Colonic mucosa (tissue), 4 donors: Measurements from ENCODE around the gene TMEM221. TPM values are rescaled to one million over a fixed set of nuclear protein-coding genes. Genes with fewer than 3 reads are reported as not detected.
A peak's percentile ranks its signal among the peaks of the same experiment; 100 is the strongest.

Source experiments
- DNase-seq: peaks from one replicate; pipeline ENCODE4 v3.0.0-alpha.2; 2020
- H3K27ac ChIP-seq: fragments of 200-600 bp; one replicate; pipeline ENCODE4 v1.8.0; 2021
- H3K27me3 ChIP-seq: fragments of 200-600 bp; one replicate; pipeline ENCODE4 v1.8.0; 2021
- H3K36me3 ChIP-seq: fragments of 200-600 bp; one replicate; pipeline ENCODE4 v1.8.0; 2021
- H3K4me1 ChIP-seq: fragments of 200-600 bp; one replicate; pipeline ENCODE4 v1.8.0; 2021; ENCODE audit warnings: mild to moderate bottlenecking
- H3K4me3 ChIP-seq: fragments of 200-600 bp; one replicate; pipeline ENCODE4 v1.8.0; 2021
- H3K9ac ChIP-seq, 2 donors: one replicate each; pipeline ENCODE4 v1.7.0; 2013; ENCODE audit warnings: control low read depth in 2 of 2, low read depth in 2 of 2, low read length in 2 of 2
- H3K9me3 ChIP-seq: fragments of 200-600 bp; one replicate; pipeline ENCODE4 v1.8.0; 2021
- intact Hi-C: fragments of 100-400 bp; cut with DNase I; formaldehyde crosslinking; loops from one replicate; pipeline ENCODE4 v1.14.1; 2022
- total RNA-seq, 2 donors: library from RNA; stranded (reverse); fragmentation: NEBNext Ultra II Directional in 1 of 2; extraction: Animal tissue kit (Norgen Biotek cat#: 25700) in 1 of 2; gene quantifications; one replicate each; pipeline ENCODE4 v1.2.1, GENCODE V29; 2021
- TF ChIP-seq, protein P1 (sequence below): fragments of 200-600 bp; IDR thresholded peaks from one replicate; pipeline ENCODE4 v1.8.0; 2022; ENCODE audit warnings: antibody characterized with exemption, mild to moderate bottlenecking
- donor health status: healthy.
- donor health status: DM: no; HTN: no; CAD: no.
- donor health status: DM: no; HTN: no; CAD: no.

The TMEM221 gene
- total RNA-seq, 2 donors from 2014 or later, result not detected

DNA sequence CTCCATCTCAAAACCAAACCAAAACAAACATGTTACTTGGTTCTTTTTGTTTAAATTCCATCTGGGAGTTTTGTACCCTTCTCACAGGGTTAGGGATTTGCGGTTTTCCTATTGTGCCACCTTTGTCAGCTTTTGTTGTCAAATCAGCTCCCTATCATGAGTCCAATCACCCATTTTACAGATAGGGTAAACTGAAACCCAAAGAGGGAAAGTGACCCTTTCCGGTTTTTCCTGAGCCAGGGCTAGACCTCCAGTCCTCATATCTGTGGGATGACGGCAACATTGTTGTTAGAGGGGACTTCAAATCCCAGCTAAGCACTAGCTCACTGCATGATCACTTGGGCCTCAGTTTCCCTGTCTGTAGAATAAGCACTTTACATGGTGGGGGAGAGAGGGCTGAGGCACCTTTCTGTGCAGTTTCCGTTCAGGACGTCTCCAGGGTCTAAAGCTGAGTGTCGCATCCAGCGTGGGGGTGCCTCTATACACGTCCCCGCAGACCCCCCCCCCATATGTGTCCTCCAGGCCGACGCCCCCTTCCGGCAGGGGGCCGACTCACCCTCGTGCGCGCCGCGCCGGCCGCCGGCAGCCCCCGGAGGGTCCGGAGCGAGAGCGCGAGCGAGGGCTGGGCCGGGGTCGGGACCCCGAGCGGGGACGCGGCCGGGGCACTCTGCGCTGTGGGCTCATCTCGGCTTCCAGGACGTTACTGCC, 58.4 kb downstream of the TMEM221 start:
- H3K27ac ChIP-seq, result no peak overlapping the region
- no peak for DNase-seq
- H3K9ac ChIP-seq, result peak overlapping the region in 1 of 2 donors; percentile 45
- intact Hi-C loops, result loop anchor here (5.0 kb wide), 2 partner anchors 77 to 98 kb away; no protein-coding TSS in a partner anchor
- TF ChIP-seq, protein P1, sequence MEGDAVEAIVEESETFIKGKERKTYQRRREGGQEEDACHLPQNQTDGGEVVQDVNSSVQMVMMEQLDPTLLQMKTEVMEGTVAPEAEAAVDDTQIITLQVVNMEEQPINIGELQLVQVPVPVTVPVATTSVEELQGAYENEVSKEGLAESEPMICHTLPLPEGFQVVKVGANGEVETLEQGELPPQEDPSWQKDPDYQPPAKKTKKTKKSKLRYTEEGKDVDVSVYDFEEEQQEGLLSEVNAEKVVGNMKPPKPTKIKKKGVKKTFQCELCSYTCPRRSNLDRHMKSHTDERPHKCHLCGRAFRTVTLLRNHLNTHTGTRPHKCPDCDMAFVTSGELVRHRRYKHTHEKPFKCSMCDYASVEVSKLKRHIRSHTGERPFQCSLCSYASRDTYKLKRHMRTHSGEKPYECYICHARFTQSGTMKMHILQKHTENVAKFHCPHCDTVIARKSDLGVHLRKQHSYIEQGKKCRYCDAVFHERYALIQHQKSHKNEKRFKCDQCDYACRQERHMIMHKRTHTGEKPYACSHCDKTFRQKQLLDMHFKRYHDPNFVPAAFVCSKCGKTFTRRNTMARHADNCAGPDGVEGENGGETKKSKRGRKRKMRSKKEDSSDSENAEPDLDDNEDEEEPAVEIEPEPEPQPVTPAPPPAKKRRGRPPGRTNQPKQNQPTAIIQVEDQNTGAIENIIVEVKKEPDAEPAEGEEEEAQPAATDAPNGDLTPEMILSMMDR, result no peak
- peak overlapping the region; percentile 35 for H3K4me3 ChIP-seq
- peaks cover 6% of the 10 kb centered on the region for H3K4me1 ChIP-seq
- H3K27me3 ChIP-seq, result peaks cover 12% of the 10 kb centered on the region
- no peaks in the 10 kb centered on the region for H3K9me3 ChIP-seq
- no peaks in the 10 kb centered on the region for H3K36me3 ChIP-seq

DNA sequence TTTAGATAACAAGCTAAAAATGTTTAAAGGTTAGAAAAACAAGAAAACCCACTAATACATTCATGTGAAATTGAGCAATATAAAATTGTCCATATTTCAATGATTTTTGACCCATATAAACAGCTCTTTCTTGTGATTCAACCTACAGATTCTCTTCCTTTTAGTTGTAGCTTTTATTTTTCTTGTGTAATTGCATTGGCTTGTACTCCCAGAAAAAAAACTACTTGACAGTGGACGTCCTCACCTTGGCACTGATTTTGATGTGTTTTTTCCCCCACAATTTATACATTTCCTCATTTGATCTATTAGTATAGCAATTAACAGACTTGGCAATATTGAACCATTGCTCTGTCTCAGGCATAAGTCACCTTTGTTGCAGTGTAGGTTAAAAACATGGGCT, 59.2 kb downstream of the TMEM221 start:
- Histone ChIP-seq H3K9me3 (no peaks in the 10 kb centered on the region), H3K4me3 (no peak overlapping the region), H3K27ac (no peak overlapping the region), H3K4me1 (peaks cover 6% of the 10 kb centered on the region), H3K36me3 (no peaks in the 10 kb centered on the region), H3K27me3 (peaks cover 12% of the 10 kb centered on the region), H3K9ac (no peak overlapping the region)
- intact Hi-C loops, result loop anchor here (5.0 kb wide), 1 partner anchor 97 kb away; no protein-coding TSS in a partner anchor
- TF ChIP-seq, protein P1, result no peak
- no peak for DNase-seq

DNA sequence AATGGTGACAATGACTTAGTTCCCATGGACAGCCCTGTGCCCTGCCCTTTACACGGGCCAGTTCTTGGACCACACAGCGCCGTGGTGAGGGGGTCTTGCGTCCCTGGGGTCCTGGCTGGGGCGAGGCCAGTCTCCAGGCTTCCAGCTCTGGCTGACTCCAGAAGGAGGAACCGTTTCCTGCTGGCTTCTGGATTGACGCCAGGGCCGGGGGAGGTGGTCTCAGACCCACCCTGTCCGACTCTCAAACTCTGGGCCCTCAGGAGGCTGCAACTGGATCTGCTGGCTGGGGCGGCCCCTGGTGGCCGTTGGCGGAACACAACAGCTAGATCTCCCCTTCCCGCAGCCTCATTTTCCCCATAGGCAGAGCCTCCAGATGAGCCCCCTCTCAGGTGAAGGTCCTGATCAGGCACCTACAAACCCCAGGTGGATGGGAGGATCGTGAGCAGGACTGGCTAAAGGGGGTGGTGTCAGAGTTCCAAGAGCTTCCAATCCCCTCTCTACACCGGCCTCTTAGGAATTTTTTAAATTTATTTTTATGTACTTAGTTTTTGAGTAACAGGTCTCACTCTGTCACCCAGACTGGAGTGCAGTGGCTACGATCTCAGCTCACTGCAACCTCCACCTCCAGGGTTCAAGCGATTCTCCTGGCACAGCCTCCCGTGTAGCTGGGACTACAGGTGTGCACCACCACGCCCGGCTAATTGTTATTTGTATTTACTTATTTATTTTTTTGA, 62.4 kb downstream of the TMEM221 start:
- intact Hi-C loops, result loop anchor here (2.0 to 5.0 kb wide), 2 partner anchors 41 to 94 kb away; no protein-coding TSS in a partner anchor
- H3K9ac ChIP-seq, result no peak overlapping the region
- H3K27ac ChIP-seq, result no peak overlapping the region
- DNase-seq, result peak; percentile 63
- H3K36me3 ChIP-seq, result no peaks in the 10 kb centered on the region
- H3K27me3 ChIP-seq, result no peaks in the 10 kb centered on the region
- TF ChIP-seq, protein P1, result peak; percentile 89
- no peak overlapping the region for H3K4me3 ChIP-seq
- no peaks in the 10 kb centered on the region for H3K9me3 ChIP-seq
- no peaks in the 10 kb centered on the region for H3K4me1 ChIP-seq

Other genes starting within 250 kb of the TMEM221 start
- gene USE1, start 233.3 kb downstream of the TMEM221 start, total RNA-seq, result 10 to 100 TPM; 18.2 to 22.4 TPM
- gene OCEL1, start 222.4 kb downstream of the TMEM221 start, total RNA-seq, result 10 to 100 TPM; 35.7 to 46.9 TPM
- 100 to 1,000 TPM; 129 to 195 TPM for gene NR2F6, start 202.7 kb downstream of the TMEM221 start, total RNA-seq
- gene USHBP1, start 183.9 kb downstream of the TMEM221 start, total RNA-seq, result 1 to 10 TPM; 1.1 to 1.3 TPM
- gene BABAM1, start 181.2 kb downstream of the TMEM221 start, total RNA-seq, result 10 to 100 TPM; 73.7 to 94.7 TPM
- under 1 TPM; 0.27 to 0.44 TPM for gene ANKLE1, start 166.8 kb downstream of the TMEM221 start, total RNA-seq
- gene ABHD8, start 145.2 kb downstream of the TMEM221 start, total RNA-seq, result 1 to 10 TPM; 4.3 to 5.2 TPM
- gene MRPL34, start 142.8 kb downstream of the TMEM221 start, total RNA-seq, result 100 to 1,000 TPM; 127 to 184 TPM
- 10 to 100 TPM; 39.1 to 45.0 TPM for gene DDA1, start 139.1 kb downstream of the TMEM221 start, total RNA-seq
- 10 to 100 TPM in 1 of 2 donors, 1 to 10 TPM in 1; 8.9 to 13.7 TPM for gene ANO8, start 113.8 kb downstream of the TMEM221 start, total RNA-seq
- gene GTPBP3, start 111.1 kb downstream of the TMEM221 start, total RNA-seq, result 10 to 100 TPM; 15.4 to 26.9 TPM
- 10 to 100 TPM; 20.8 to 47.1 TPM for gene PLVAP, start 71.3 kb downstream of the TMEM221 start, total RNA-seq
- gene CCDC194, start 54.5 kb downstream of the TMEM221 start, total RNA-seq, result not detected
- gene BST2, start 43.0 kb downstream of the TMEM221 start, total RNA-seq, result 10 to 100 TPM; 12.8 to 15.6 TPM
- 10 to 100 TPM; 53.1 to 70.1 TPM for gene MVB12A, start 28.6 kb downstream of the TMEM221 start, total RNA-seq
- gene NXNL1, start 12.3 kb upstream of the TMEM221 start, total RNA-seq, result not detected
- gene SLC27A1, start 21.9 kb upstream of the TMEM221 start, total RNA-seq, result 1 to 10 TPM; 4.2 to 5.1 TPM
- 100 to 1,000 TPM in 1 of 2 donors, 10 to 100 TPM in 1; 93.0 to 114 TPM for gene PGLS, start 63.0 kb upstream of the TMEM221 start, total RNA-seq
- 10 to 100 TPM; 51.4 to 90.9 TPM for gene COLGALT1, start 107.0 kb upstream of the TMEM221 start, total RNA-seq
- gene UNC13A, start 239.7 kb upstream of the TMEM221 start, total RNA-seq, result under 1 TPM; 0.29 to 0.62 TPM